GM03348 (cell line): ENCODE results near the gene RHOT2.

Experiments used
- DNase-seq: peaks from one replicate; pipeline ENCODE4 v3.0.0; 2012; ENCODE audit warnings: low spot score

The RHOT2 gene

GRCh38 chr16:670485-671352 lies 2.8 kb downstream of the RHOT2 start:
- DNase-seq: no peak

- DNase-seq: no peak
These were observed 3.6 kb downstream of the RHOT2 start for GRCh38 chr16:671353-672131.

- no peak for DNase-seq
These were observed 4.4 kb downstream of the RHOT2 start for GRCh38 chr16:672371-672770.

- no peak for DNase-seq
These were observed 4.9 kb downstream of the RHOT2 start for GRCh38 chr16:672851-673250.

- no peak for DNase-seq
These were observed 5.6 kb downstream of the RHOT2 start for GRCh38 chr16:673399-673991.

GRCh38 chr16:674214-674881 lies 6.4 kb downstream of the RHOT2 start:
- DNase-seq: no peak

- DNase-seq: peak; percentile 68
These were observed 7.3 kb downstream of the RHOT2 start, which contains the start of gene RHBDL1 for GRCh38 chr16:674968-675883. TSS of gene RHBDL1 (plus strand) at chr16:675671. CDS start at chr16:675791, 120 bp downstream.

GRCh38 chr16:675884-676564 lies 8.1 kb downstream of the RHOT2 start:
- DNase-seq: peak; percentile 18

GRCh38 chr16:676565-676902 lies 8.6 kb downstream of the RHOT2 start:
- DNase-seq: no peak

GRCh38 chr16:676913-677312 lies 9.0 kb downstream of the RHOT2 start:
- DNase-seq: no peak

- DNase-seq: no peak
These were observed 9.6 kb downstream of the RHOT2 start for GRCh38 chr16:677316-678190.

- no peak for DNase-seq
These were observed 10.4 kb downstream of the RHOT2 start for GRCh38 chr16:678209-678857.

- DNase-seq: peak; percentile 73
These were observed 11.2 kb downstream of the RHOT2 start for GRCh38 chr16:678858-679813.

GRCh38 chr16:679814-680624 lies 12.1 kb downstream of the RHOT2 start, which contains the start of gene STUB1:
TSS of gene STUB1 (plus strand) at chr16:680410. CDS start at chr16:680526, 116 bp downstream.
- peak; percentile 96 for DNase-seq

- peak; percentile 37 for DNase-seq
These were observed 12.7 kb downstream of the RHOT2 start for GRCh38 chr16:680625-680945.

GRCh38 chr16:680967-681745 lies 13.2 kb downstream of the RHOT2 start:
- peak; percentile 29 for DNase-seq
